HG03045 (cell line): Measurements from ENCODE around the gene F10.
A peak's percentile ranks its signal among the peaks of the same experiment; 100 is the strongest.

Experiments used
- ATAC-seq: cut with Tn5 transposase; IDR thresholded peaks from one replicate; pipeline ENCODE4 v1.9.1; 2021; ENCODE audit warnings: mild to moderate bottlenecking, moderate library complexity; ENCODE audit not compliant: unreplicated experiment

Gene F10

DNA sequence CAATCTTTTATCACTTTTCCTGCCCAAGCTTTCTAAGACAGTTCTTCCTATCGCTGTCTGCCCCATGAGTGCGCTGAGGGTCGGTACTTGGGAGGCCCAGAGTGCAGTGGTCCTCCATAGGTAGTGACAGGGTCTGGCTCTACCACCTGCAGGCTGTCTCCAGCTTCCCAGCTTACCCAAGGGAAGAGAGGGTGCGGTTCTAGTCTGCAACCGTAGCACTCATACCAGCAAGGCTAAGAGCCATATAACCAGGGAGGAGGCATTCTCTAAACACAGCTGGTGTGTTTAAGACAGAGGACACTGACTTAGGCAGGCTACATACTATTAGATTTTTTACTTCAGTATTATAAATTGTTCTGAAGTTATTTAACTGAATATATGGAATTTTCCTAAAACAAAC is 44.1 kb downstream of the F10 start:
- no peak for ATAC-seq

- no peak for ATAC-seq
Measured at GRCh38 chr13:113167155-113167554, 44.6 kb downstream of the F10 start.

DNA sequence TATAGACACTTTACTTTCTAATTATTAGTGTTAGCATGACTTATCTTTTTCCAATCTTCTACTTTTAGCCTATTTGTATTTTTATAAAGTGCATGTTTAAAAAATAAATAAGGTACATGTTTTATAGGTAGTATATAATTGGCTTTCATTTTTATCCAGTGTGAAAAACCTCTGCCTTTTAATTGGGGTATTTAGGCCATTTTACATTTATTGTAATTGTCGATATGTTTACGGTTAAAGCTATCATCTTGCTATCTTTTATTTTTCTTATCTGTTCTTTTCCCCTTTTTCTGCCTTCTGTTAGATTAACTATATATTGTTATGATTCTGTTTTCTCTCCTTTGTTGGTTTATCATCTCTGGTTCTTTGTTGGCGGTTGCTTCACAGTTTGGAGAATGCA is 45.0 kb downstream of the F10 start:
- ATAC-seq: no peak

DNA sequence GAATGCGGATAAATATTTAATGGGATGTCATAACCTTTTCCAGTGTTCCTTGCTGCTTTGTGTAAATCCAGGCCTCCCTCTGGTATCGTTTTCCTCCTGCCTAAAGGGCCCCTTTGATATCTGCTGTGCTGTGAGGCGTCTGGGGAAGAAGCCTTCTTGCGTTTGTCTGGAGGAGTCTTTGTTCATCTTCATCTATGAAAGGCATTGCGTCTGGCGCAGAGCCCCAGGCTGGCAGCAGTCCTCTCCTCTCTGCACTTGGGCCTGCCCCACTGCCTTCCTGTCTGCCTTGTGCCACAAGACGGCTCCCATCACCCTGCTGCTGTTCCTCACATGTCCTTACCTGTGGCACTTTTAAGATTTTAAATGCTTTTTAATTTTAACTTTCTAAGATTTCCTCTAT is 45.6 kb downstream of the F10 start:
- no peak for ATAC-seq

GRCh38 chr13:113169277-113170272 is 47.0 kb downstream of the F10 start:
- no peak for ATAC-seq

GRCh38 chr13:113170511-113170910 is 47.9 kb downstream of the F10 start:
- ATAC-seq: no peak

GRCh38 chr13:113171250-113172125 is 48.9 kb downstream of the F10 start:
- no peak for ATAC-seq

- ATAC-seq: no peak
Measured at GRCh38 chr13:113172419-113172926, 49.9 kb downstream of the F10 start.

DNA sequence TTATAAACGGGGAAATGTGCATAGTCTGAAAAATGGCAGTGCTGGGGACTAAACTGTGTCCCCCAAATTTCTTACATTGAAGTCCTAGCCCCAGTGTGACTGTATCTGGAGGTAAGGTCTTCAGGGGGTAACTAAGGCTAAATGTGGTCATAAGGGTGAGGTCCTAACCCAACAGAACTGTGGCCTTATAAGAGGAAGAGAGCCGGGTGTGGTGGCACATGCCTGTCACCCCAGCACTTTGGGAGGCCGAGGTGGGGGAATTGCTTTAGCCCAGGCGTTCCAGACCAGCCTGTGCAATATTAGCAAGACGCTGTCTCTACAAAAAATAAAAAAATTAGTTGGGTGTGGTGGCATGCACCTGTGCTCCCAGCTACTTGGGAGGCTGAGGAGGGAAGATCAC is 53.7 kb downstream of the F10 start:
- no peak for ATAC-seq

GRCh38 chr13:113176822-113177221 is 54.2 kb downstream of the F10 start:
- no peak for ATAC-seq

GRCh38 chr13:113178070-113178895 is 55.7 kb downstream of the F10 start:
- no peak for ATAC-seq

DNA sequence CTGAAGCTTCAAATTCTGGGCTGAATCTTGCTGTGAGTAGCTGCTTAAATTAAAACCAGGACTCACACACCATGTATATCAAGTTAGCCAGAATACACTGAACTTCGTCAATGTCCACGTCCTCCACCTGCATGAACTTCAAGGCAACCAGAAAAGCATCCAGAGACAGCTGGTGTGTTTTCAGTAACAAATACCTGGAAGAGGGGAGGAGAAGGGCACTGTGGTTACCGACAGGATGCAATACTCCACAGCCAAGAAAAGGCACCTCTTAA is 56.2 kb downstream of the F10 start:
- ATAC-seq: no peak

DNA sequence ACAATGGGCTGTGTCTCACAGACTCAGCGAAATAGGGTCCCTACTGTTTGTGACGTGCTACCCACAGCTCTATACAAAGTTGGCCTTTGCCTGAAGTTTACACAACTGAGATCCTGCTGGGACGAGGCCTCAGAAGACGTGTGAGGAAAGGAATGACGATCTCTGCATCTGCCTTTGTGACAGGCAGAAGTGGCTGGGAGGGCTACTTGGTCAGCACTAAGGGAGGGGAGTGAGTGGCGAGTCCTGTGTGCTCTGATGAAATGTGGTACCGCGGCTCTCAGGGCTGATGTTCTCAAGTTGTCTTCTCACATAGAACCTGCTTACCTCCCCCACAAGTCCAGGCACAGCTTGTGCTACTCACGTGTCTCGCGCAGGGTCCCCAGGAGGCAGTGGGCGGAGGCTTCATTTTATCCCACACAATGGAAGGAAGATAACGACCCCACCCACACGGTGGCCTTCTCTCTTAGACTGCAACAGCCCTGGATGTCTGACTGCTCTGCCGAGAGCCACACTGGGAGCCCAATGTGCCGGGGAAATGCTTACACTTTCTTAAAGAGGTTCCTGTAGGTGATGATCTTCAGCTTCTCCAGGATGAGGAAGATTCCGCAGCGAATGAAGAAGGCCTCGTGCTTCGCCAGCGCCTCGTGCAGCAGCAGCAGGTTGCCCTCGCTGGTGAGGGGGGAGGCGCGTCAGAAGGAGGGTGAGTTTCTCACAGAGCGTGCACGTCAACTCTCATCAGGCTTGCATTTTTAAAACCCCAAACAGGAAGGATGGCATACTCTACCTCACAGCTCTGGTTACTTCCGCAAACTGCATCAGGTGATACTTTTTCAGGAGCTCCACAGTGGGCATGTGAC is 57.0 kb downstream of the F10 start:
- no peak for ATAC-seq

GRCh38 chr13:113182046-113182445 is 59.4 kb downstream of the F10 start:
- ATAC-seq: no peak

GRCh38 chr13:113183450-113184129 is 61.0 kb downstream of the F10 start:
- no peak for ATAC-seq

DNA sequence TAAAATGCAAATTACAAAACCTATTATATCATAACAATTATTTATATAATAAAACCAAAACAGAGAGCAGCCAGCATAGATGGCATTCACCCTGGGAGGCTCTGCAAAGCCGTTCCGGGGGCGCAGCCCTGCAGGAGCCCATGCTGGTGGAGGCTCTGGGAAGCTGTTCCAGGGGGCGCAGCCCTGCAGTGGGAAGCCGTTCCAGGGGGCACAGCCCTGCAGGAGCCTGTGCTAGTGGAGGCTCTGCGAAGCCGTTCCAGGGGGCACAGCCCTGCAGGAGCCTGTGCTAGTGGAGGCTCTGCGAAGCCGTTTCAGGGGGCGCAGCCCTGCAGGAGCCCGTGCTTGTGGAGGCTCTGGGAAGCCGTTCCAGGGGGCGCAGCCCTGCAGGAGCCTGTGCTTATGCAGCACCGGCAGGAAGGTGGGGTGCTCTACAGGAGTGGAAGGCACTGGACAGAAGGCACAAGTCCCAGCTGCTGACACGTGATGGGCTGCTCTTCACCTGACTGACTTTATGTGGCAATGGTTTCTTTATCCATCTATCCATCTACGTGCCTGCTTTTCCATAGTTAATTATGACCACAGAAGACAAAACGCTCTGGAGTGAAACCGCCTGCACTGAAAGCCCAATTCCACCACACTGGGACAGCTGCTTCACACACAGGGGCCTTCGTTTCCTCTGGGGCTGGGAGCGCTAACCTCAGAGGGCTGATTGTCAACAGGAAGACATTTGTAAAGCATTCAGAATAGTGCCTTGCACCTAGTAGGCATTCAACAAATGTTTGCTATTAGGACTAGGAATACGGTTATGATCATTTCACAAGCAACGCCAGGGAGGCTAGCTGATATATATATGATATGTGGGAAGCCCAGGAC is 62.2 kb downstream of the F10 start:
- no peak for ATAC-seq

DNA sequence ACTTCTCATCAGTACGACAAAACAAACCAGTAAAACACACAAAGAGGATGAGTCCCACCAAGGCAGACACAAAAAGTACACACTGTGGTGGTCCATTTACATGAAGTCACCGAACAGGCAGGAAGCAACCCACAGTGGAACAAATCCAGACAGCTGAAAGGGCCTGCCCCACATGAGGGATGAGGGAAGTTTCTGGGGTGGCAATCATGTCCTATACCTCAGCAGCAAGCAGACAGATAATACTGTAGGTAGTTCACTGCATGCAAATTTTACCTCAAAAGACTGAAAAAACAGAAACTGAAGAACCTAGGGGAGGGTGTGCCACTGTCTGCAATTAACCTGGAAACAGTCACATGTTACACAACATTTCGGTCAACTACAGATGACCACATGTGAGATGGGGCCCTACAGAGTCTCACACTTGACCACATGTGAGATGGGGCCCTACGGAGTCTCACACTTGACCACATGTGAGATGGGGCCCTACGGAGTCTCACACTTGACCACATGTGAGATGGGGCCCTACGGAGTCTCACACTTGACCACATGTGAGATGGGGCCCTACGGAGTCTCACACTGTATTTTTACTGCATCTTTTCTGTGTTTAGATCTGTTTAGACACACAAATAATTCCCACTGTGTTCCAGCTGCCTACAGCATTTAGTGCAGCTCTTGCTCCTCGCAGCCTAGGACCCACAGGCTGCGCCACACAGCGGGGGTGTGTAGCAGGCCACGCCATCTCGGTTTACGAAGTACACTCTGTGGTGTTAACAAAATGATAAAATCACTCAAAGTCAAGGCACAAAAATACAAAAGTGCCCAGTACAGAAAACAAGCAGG is 63.7 kb downstream of the F10 start:
- ATAC-seq: peak; percentile 81

DNA sequence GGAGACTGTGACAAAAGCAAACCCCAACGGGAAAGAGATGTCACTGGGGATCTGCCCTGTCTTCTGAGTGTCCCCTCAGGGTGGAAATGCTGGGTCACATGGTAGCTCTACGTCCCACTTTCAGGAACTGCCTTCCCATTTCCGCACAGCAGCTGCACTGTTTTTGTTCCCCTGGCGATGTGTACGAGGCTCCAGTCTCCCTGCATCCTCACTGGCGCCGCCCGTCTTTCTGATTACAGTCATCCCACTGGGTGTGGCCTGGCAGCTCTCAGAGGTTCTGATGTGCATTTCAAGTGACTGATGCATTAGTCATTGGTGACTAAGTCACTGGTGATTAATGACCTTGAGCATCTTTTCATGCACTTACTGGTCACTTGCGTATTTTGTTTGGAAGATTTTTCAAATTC is 64.7 kb downstream of the F10 start:
- ATAC-seq: no peak
